ENCODE results near the gene BRMS1.

DNA sequence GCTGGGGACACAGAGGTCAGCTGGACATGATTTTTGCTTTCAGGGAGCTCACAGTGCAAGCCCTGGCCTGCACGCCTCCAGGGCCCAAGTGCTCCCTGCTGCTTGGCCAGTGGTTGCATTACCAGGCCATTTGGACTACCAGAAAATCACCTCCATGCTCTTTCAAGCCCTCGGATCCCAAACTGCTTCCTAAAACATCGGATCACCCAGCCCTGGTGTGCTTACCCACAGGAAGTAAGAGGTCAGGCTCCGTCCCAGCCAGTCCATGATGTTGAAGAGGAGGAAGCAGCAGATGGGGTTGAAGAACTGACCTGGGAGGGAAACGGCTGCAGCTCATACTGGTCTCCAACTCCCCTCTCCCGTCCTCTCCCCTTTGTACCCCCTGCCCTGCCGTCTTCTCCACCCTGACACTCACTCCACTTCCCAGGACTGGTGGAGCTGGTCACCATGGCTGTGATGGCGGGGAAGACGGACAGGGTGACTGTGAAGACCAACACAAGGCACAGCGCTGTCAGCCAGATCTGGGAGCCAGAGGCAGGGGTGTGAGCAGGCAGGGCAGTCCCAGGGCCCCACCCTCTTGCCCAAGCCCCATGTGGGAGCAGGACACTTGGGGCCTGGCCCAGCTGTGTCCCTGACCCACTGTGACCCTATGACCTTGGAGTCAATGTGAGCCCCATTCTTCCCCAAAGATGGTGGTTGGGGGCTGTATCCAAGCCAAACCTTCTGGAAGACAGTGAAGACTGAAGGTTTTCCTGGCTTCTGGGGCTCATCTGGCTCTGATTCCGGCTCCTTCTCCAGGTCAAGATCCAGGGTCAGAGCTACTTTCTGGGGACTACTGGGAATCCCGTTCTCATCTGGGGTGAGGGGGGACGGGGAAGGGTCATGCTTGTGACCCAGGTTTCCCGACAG lies 21.1 kb upstream of the BRMS1 start:
- TF ChIP-seq, protein P1, sequence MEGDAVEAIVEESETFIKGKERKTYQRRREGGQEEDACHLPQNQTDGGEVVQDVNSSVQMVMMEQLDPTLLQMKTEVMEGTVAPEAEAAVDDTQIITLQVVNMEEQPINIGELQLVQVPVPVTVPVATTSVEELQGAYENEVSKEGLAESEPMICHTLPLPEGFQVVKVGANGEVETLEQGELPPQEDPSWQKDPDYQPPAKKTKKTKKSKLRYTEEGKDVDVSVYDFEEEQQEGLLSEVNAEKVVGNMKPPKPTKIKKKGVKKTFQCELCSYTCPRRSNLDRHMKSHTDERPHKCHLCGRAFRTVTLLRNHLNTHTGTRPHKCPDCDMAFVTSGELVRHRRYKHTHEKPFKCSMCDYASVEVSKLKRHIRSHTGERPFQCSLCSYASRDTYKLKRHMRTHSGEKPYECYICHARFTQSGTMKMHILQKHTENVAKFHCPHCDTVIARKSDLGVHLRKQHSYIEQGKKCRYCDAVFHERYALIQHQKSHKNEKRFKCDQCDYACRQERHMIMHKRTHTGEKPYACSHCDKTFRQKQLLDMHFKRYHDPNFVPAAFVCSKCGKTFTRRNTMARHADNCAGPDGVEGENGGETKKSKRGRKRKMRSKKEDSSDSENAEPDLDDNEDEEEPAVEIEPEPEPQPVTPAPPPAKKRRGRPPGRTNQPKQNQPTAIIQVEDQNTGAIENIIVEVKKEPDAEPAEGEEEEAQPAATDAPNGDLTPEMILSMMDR (IDR thresholded peaks at IDR 0.05) = no peak
- no peak for TF ChIP-seq ZFX (IDR thresholded peaks at IDR 0.05; ENCODE audit: borderline replicate concordance)
